HepG2 (cell line): Measurements from ENCODE around the gene CMYA5.

ENCODE experiments used
- ARNT ChIP-seq: fragments of 450-650 bp; IDR thresholded peaks from 2 replicates; pipeline ENCODE4 v1.6.1; 2017
- CTCF ChIP-seq: sonication (generic); formaldehyde crosslinking; IDR thresholded peaks from 2 replicates; pipeline ENCODE4 v1.5.0; 2020; ENCODE audit warnings: mild to moderate bottlenecking, missing genetic modification reagents, moderate library complexity
- IKZF1 ChIP-seq: fragments of 450-650 bp; IDR thresholded peaks from 2 replicates; pipeline ENCODE4 v1.7.1; 2016
- MAZ ChIP-seq, 2 experiments: sonication (generic) in 1 of 2; formaldehyde crosslinking in 1 of 2; IDR thresholded peaks; 2 replicates each; pipeline versions ENCODE4 v1.5.0 to v1.6.1; 2012 to 2020; ENCODE audit warnings: low read depth in 2 of 2, mild to moderate bottlenecking in 2 of 2, borderline replicate concordance in 1 of 2, improper control_type of control experiment in 1 of 2, low read length in 1 of 2, missing genetic modification reagents in 1 of 2, moderate library complexity in 1 of 2
- NCOA1 ChIP-seq: sonication (generic); formaldehyde crosslinking; IDR thresholded peaks from 2 replicates; pipeline ENCODE4 v1.9.0; 2021; ENCODE audit warnings: missing genetic modification reagents
- RAD21 ChIP-seq: fragments of 450-650 bp; formaldehyde crosslinking; IDR thresholded peaks from 2 replicates; pipeline ENCODE4 v1.5.0; 2020; ENCODE audit warnings: mild to moderate bottlenecking
- ZBTB44 ChIP-seq: sonication (generic); formaldehyde crosslinking; IDR thresholded peaks from 2 replicates; pipeline ENCODE4 v1.4.0; 2020; ENCODE audit warnings: missing genetic modification reagents
- ZNF333 ChIP-seq: sonication (generic); formaldehyde crosslinking; IDR thresholded peaks from 2 replicates; pipeline ENCODE4 v1.4.0; 2020; ENCODE audit warnings: mild to moderate bottlenecking, missing genetic modification reagents, borderline replicate concordance
- ZNF740 ChIP-seq: sonication (generic); formaldehyde crosslinking; IDR thresholded peaks from 2 replicates; pipeline ENCODE4 v1.4.0; 2020; ENCODE audit warnings: missing genetic modification reagents
- TF ChIP-seq, protein P1 (sequence below): sonication (generic); formaldehyde crosslinking; IDR thresholded peaks from 2 replicates; pipeline ENCODE4 v1.4.0; 2020; ENCODE audit warnings: missing genetic modification reagents, low read depth, mild to moderate bottlenecking, borderline replicate concordance

DNA sequence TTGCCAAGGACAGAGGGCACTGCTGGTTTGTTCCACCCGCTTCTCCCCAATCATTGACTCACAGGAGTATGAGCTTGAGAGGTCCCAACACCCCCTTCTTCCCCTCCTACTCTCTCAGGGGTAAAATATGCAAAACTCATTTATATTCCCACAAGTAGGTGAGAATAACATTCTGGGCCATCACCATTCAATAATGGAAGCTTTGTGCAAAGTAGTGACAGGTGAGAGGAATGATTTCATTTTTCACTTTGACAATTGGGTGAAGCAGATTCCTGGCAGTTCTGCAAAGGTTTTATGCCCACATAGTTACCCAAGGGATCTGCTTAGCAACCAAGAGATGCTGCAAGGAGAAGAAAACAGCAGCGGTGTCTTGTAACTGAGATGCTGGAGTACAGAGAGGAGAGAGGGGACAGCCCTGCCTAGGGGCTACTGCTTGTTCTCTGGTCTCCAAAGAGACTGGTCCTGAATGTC is 137.6 kb downstream of the CMYA5 start:
- TF ChIP-seq ZNF740 (CRISPR knock-in tag) (no peak), IKZF1 (no peak), ZBTB44 (no peak), MAZ (IDR thresholded peaks at IDR 0.05; ENCODE audit: borderline replicate concordance, low read depth, low read length) (no peak), MAZ (CRISPR knock-in tag; IDR thresholded peaks at IDR 0.05; ENCODE audit: low read depth) (no peak), ARNT (no peak), NCOA1 (CRISPR knock-in tag) (no peak), RAD21 (no peak), ZNF333 (CRISPR knock-in tag) (no peak), CTCF (CRISPR knock-in tag) (no peak)
- TF ChIP-seq, protein P1, sequence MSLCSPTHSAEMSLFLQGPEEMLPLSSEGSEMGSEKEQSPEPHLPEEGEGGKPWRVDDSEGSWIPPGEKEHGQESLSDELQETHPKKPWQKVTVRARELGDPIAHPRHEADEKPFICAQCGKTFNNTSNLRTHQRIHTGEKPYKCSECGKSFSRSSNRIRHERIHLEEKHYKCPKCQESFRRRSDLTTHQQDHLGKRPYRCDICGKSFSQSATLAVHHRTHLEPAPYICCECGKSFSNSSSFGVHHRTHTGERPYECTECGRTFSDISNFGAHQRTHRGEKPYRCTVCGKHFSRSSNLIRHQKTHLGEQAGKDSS (CRISPR knock-in tag) = no peak
